Activated CD8-positive, alpha-beta memory T cell treated with anti-CD3 and anti-CD28 coated beads, Interleukin-2, amount 10 ng/mL, durations not matched to agents 7 days and 5 days (primary cell): ENCODE data around the gene PLEKHG3. TPM values are rescaled to one million over a fixed set of nuclear protein-coding genes. Genes with fewer than 3 reads are reported as not detected.

Experiments
- ATAC-seq: fragments of 150-1000 bp; cut with Tn5 transposase; one replicate; pipeline ENCODE4 v1.10.0; 2021; ENCODE audit warnings: moderate library complexity
- CTCF ChIA-PET: fragments of 350-600 bp; sonication (Branson Sonifier 250); formaldehyde crosslinking; loops from one replicate; lab custom pipeline; 2021; ENCODE audit warnings: antibody characterized with exemption; lab: Charles Lee
- DNase-seq: peaks from one replicate; pipeline ENCODE4 v3.0.0-alpha.2; 2020
- H3K27ac Mint-ChIP-seq: one replicate; pipeline ENCODE4 v1.8.0; 2021; ENCODE audit warnings: mild to moderate bottlenecking, mixed read lengths
- H3K27me3 Mint-ChIP-seq: one replicate; pipeline ENCODE4 v1.8.0; 2021; ENCODE audit warnings: mixed read lengths
- H3K36me3 Mint-ChIP-seq: one replicate; pipeline ENCODE4 v1.8.0; 2021; ENCODE audit warnings: mild to moderate bottlenecking, mixed read lengths
- H3K4me1 Mint-ChIP-seq: one replicate; pipeline ENCODE4 v1.8.0; 2021; ENCODE audit warnings: mixed read lengths
- H3K4me3 Mint-ChIP-seq: one replicate; pipeline ENCODE4 v1.8.0; 2021; ENCODE audit warnings: mild to moderate bottlenecking, moderate library complexity, mixed read lengths
- H3K9me3 Mint-ChIP-seq: one replicate; pipeline ENCODE4 v1.8.0; 2022; ENCODE audit warnings: low read depth, mixed read lengths
- total RNA-seq, 2 experiments: library from RNA; stranded (reverse); gene quantifications; one replicate each; pipeline ENCODE4 v1.2.3, GENCODE V29; 2021

The PLEKHG3 gene
- total RNA-seq, 2 experiments from 2014 or later, result 11.9 to 28.2 TPM

- CTCF ChIA-PET, result interaction anchor here (0.9 to 13.8 kb wide), 2 partner anchors 8 to 97 kb away, joined by 3 to 183 read pairs; no protein-coding TSS in a partner anchor
- Mint-ChIP-seq H3K36me3 (no peaks in the 10 kb centered on the region), H3K27ac (no peak overlapping the region), H3K4me1 (peaks cover 19% of the 10 kb centered on the region), H3K9me3 (no peaks in the 10 kb centered on the region), H3K4me3 (no peak overlapping the region), H3K27me3 (no peaks in the 10 kb centered on the region)
- DNase-seq (no peak), ATAC-seq (no peak)
Measured at GRCh38 chr14:64768401-64769095, 64.3 kb downstream of the PLEKHG3 start.

GRCh38 chr14:64769096-64770020 is 65.1 kb downstream of the PLEKHG3 start:
- ATAC-seq, result no peak

GRCh38 chr14:64770751-64771150 is 66.5 kb downstream of the PLEKHG3 start:
- DNase-seq (no peak), ATAC-seq (no peak)
- Mint-ChIP-seq H3K36me3 (no peaks in the 10 kb centered on the region), H3K4me3 (no peak overlapping the region), H3K9me3 (no peaks in the 10 kb centered on the region), H3K4me1 (peaks cover 6% of the 10 kb centered on the region), H3K27me3 (no peaks in the 10 kb centered on the region), H3K27ac (no peak overlapping the region)
- CTCF ChIA-PET, result interaction anchor here (2.6 kb wide), 1 partner anchor 121 kb away, joined by 8 read pairs; no protein-coding TSS in a partner anchor

More at GRCh38 chr14:64769096-64770020, 65.1 kb downstream of the PLEKHG3 start:
- DNase-seq, result no peak
- no peaks in the 10 kb centered on the region for H3K9me3 Mint-ChIP-seq
- H3K27ac Mint-ChIP-seq, result no peak overlapping the region
- H3K27me3 Mint-ChIP-seq, result no peaks in the 10 kb centered on the region
- CTCF ChIA-PET, result interaction anchor here (13.8 kb wide), 1 partner anchor 98 kb away, joined by 183 read pairs; no protein-coding TSS in a partner anchor
- no peaks in the 10 kb centered on the region for H3K36me3 Mint-ChIP-seq
- H3K4me1 Mint-ChIP-seq, result peaks cover 11% of the 10 kb centered on the region
- no peak overlapping the region for H3K4me3 Mint-ChIP-seq

GRCh38 chr14:64771161-64771560 is 66.9 kb downstream of the PLEKHG3 start:
- H3K27ac Mint-ChIP-seq, result no peak overlapping the region
- no peak for DNase-seq

GRCh38 chr14:64772397-64772950 is 68.2 kb downstream of the PLEKHG3 start:
- Mint-ChIP-seq H3K27me3 (no peaks in the 10 kb centered on the region), H3K4me1 (no peaks in the 10 kb centered on the region), H3K9me3 (no peaks in the 10 kb centered on the region), H3K4me3 (no peak overlapping the region), H3K36me3 (no peaks in the 10 kb centered on the region), H3K27ac (no peak overlapping the region)
- CTCF ChIA-PET, result interaction anchor here (1.0 to 2.6 kb wide), 4 partner anchors 8 to 119 kb away, joined by 4 to 9 read pairs (median 7); no protein-coding TSS in a partner anchor
- no peak for ATAC-seq
- no peak for DNase-seq

More at GRCh38 chr14:64771161-64771560, 66.9 kb downstream of the PLEKHG3 start:
- Mint-ChIP-seq H3K4me3 (no peak overlapping the region), H3K27me3 (no peaks in the 10 kb centered on the region), H3K36me3 (no peaks in the 10 kb centered on the region), H3K9me3 (no peaks in the 10 kb centered on the region), H3K4me1 (peaks cover 2% of the 10 kb centered on the region)
- ATAC-seq, result no peak
- CTCF ChIA-PET, result interaction anchor here (2.6 kb wide), 1 partner anchor 120 kb away, joined by 8 read pairs; no protein-coding TSS in a partner anchor

- CTCF ChIA-PET, result interaction anchor here (1.0 to 2.6 kb wide), 5 partner anchors 8 to 232 kb away, joined by 3 to 9 read pairs (median 6); partner anchors contain the start of gene HSPA2
- DNase-seq (no peak), ATAC-seq (no peak)
- Mint-ChIP-seq H3K9me3 (no peaks in the 10 kb centered on the region), H3K4me1 (no peaks in the 10 kb centered on the region), H3K27ac (no peak overlapping the region), H3K27me3 (no peaks in the 10 kb centered on the region), H3K36me3 (no peaks in the 10 kb centered on the region), H3K4me3 (no peak overlapping the region)
Measured at GRCh38 chr14:64773046-64773445, 68.8 kb downstream of the PLEKHG3 start.

GRCh38 chr14:64773577-64773976 is 69.4 kb downstream of the PLEKHG3 start:
- no peaks in the 10 kb centered on the region for H3K4me1 Mint-ChIP-seq
- DNase-seq (no peak), ATAC-seq (no peak)
- no peaks in the 10 kb centered on the region for H3K36me3 Mint-ChIP-seq
- H3K9me3 Mint-ChIP-seq, result no peaks in the 10 kb centered on the region
- H3K27me3 Mint-ChIP-seq, result no peaks in the 10 kb centered on the region
- no peak overlapping the region for H3K27ac Mint-ChIP-seq
- CTCF ChIA-PET, result interaction anchor here (1.0 to 2.0 kb wide), 5 partner anchors 9 to 233 kb away, joined by 3 to 9 read pairs (median 4); partner anchors contain the start of gene HSPA2
- no peak overlapping the region for H3K4me3 Mint-ChIP-seq

- ATAC-seq (no peak), DNase-seq (no peak)
- CTCF ChIA-PET, result interaction anchor here (1.1 to 2.4 kb wide), 2 partner anchors 10 to 74 kb away, joined by 3 to 9 read pairs; no protein-coding TSS in a partner anchor
- Mint-ChIP-seq H3K27me3 (no peaks in the 10 kb centered on the region), H3K36me3 (no peaks in the 10 kb centered on the region), H3K9me3 (no peaks in the 10 kb centered on the region), H3K4me3 (no peak overlapping the region), H3K4me1 (no peaks in the 10 kb centered on the region), H3K27ac (no peak overlapping the region)
Measured at GRCh38 chr14:64774272-64774671, 70.0 kb downstream of the PLEKHG3 start.

- ATAC-seq, result no peak
- no peaks in the 10 kb centered on the region for H3K36me3 Mint-ChIP-seq
- H3K4me3 Mint-ChIP-seq, result no peak overlapping the region
- DNase-seq, result no peak
- no peak overlapping the region for H3K27ac Mint-ChIP-seq
- CTCF ChIA-PET, result interaction anchor here (1.0 to 2.4 kb wide), 4 partner anchors 10 to 139 kb away, joined by 3 to 9 read pairs (median 6); no protein-coding TSS in a partner anchor
- no peaks in the 10 kb centered on the region for H3K27me3 Mint-ChIP-seq
- no peaks in the 10 kb centered on the region for H3K9me3 Mint-ChIP-seq
- no peaks in the 10 kb centered on the region for H3K4me1 Mint-ChIP-seq
Measured at GRCh38 chr14:64775081-64775777, 71.0 kb downstream of the PLEKHG3 start.

GRCh38 chr14:64777461-64777860 is 73.2 kb downstream of the PLEKHG3 start:
- no peaks in the 10 kb centered on the region for H3K9me3 Mint-ChIP-seq
- H3K27ac Mint-ChIP-seq, result no peak overlapping the region
- no peaks in the 10 kb centered on the region for H3K36me3 Mint-ChIP-seq
- CTCF ChIA-PET, result interaction anchor here (1.2 to 1.5 kb wide), 3 partner anchors 9 to 18 kb away, joined by 3 to 5 read pairs (median 4); no protein-coding TSS in a partner anchor
- ATAC-seq (no peak), DNase-seq (no peak)
- no peaks in the 10 kb centered on the region for H3K27me3 Mint-ChIP-seq
- H3K4me1 Mint-ChIP-seq, result no peaks in the 10 kb centered on the region
- H3K4me3 Mint-ChIP-seq, result no peak overlapping the region

GRCh38 chr14:64778104-64778754 is 74.0 kb downstream of the PLEKHG3 start:
- Mint-ChIP-seq H3K4me3 (no peak overlapping the region), H3K27me3 (no peaks in the 10 kb centered on the region), H3K27ac (no peak overlapping the region), H3K9me3 (no peaks in the 10 kb centered on the region), H3K36me3 (no peaks in the 10 kb centered on the region), H3K4me1 (no peaks in the 10 kb centered on the region)
- ATAC-seq, result no peak
- CTCF ChIA-PET, result interaction anchor here (1.2 to 1.3 kb wide), 2 partner anchors 14 to 45 kb away, joined by 4 read pairs; no protein-coding TSS in a partner anchor
- DNase-seq, result no peak

GRCh38 chr14:64779472-64779871 is 75.2 kb downstream of the PLEKHG3 start:
- no peaks in the 10 kb centered on the region for H3K9me3 Mint-ChIP-seq

More at GRCh38 chr14:64779472-64779871, 75.2 kb downstream of the PLEKHG3 start:
- DNase-seq, result no peak
- CTCF ChIA-PET, result interaction anchor here (1.0 to 1.3 kb wide), 2 partner anchors 15 to 43 kb away, joined by 4 read pairs; no protein-coding TSS in a partner anchor
- Mint-ChIP-seq H3K27me3 (no peaks in the 10 kb centered on the region), H3K4me3 (no peak overlapping the region), H3K36me3 (no peaks in the 10 kb centered on the region), H3K4me1 (no peaks in the 10 kb centered on the region), H3K27ac (no peak overlapping the region)
- ATAC-seq, result no peak
